GM04504 (cell line): ENCODE data around the gene JSRP1.
"Not testable (repeated sequence)": the region's sequence is repeated elsewhere in the genome, so short reads cannot be mapped to it uniquely, and the experiment has no call there.

Experiments
- DNase-seq: peaks from one replicate; pipeline ENCODE4 v3.0.0-alpha.2; 2012; ENCODE audit warnings: low read depth

Gene JSRP1

GRCh38 chr19:2282062-2282861 is 26.0 kb upstream of the JSRP1 start, which contains the start of gene PEAK3:
PEAK3 (minus strand) TSS chr19:2282175; CDS start chr19:2280931, 1,244 bp downstream.
- no peak for DNase-seq

- DNase-seq: not testable (repeated sequence)
These were observed 25.2 kb upstream of the JSRP1 start for GRCh38 chr19:2281265-2282061.

GRCh38 chr19:2280633-2281264 is 24.5 kb upstream of the JSRP1 start:
- DNase-seq: no peak

GRCh38 chr19:2278459-2279158 is 22.4 kb upstream of the JSRP1 start:
- DNase-seq: no peak

GRCh38 chr19:2277138-2277537 is 20.9 kb upstream of the JSRP1 start:
- no peak for DNase-seq

GRCh38 chr19:2276429-2276986 is 20.3 kb upstream of the JSRP1 start:
- DNase-seq: no peak

GRCh38 chr19:2275588-2276428 is 19.6 kb upstream of the JSRP1 start:
- no peak for DNase-seq

GRCh38 chr19:2274931-2275535 is 18.8 kb upstream of the JSRP1 start:
- DNase-seq: no peak

GRCh38 chr19:2274185-2274711 is 18.0 kb upstream of the JSRP1 start:
- no peak for DNase-seq

- DNase-seq: no peak
These were observed 17.4 kb upstream of the JSRP1 start for GRCh38 chr19:2273356-2274184.

- DNase-seq: peak; percentile 67
These were observed 15.3 kb upstream of the JSRP1 start for GRCh38 chr19:2271234-2272103.

GRCh38 chr19:2270423-2271233 is 14.4 kb upstream of the JSRP1 start:
- DNase-seq: peak; percentile 70

- DNase-seq: no peak
These were observed 13.9 kb upstream of the JSRP1 start for GRCh38 chr19:2270157-2270422.

- peak; percentile 92 for DNase-seq
These were observed 13.3 kb upstream of the JSRP1 start for GRCh38 chr19:2269244-2270156.

GRCh38 chr19:2268861-2269243 is 12.6 kb upstream of the JSRP1 start:
- DNase-seq: no peak

GRCh38 chr19:2268480-2268830 is 12.2 kb upstream of the JSRP1 start:
- DNase-seq: no peak
